Measurements from ENCODE around the gene HMGA1.

HMGA1 gene

DNA sequence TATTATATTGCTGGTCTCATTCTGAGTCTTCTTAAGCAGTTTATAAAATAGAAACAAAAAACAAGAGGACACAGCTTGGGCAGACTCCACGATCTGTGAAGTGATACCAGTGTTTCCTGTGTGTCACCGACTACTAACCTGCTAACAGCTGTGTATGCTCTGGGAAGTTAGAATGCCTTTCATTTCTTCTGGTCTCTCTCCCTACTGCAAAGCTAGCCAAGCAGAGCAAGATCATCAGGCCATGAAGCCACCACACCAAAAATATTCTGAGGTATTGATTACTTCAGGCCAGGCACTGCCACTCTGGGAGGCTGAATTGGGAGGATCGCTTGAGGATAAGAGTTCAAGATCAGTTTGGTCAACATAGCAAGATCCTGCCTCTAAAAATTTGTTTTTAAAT is 59.0 kb downstream of the HMGA1 start:
- no peak for TF ChIP-seq POLR2A (IDR thresholded peaks at IDR 0.05; ENCODE audit: low read depth, low read length)

More for the DNA sequence above, 59.0 kb downstream of the HMGA1 start:
- FAIRE-seq (no peak), DNase-seq (ENCODE audit: insufficient read length, low spot score) (no peak)

All from H54 (cell line).